ENCODE results near the gene DOCK10.
"Not testable (repeated sequence)": the region's sequence is repeated elsewhere in the genome, so short reads cannot be mapped to it uniquely, and the experiment has no call there.

DNA sequence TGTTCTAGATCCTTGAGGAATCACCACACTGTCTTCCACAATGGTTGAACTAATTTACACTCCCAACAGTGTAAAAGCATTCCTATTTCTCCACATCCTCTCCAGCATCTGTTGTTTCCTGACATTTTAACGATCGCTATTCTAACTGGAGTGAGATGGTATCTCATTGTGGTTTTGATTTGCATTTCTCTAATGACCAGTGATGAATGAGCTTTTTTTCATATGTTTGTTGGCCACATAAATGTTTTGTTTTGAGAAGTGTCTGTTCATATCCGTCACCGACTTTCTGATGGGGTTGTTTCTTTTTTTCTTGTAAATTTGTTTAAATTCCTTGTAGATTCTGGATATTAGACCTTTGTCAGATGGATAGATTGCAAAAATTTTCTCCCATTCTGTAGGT is 5.2 kb upstream of the DOCK10 start:
- TF ChIP-seq, protein P1, sequence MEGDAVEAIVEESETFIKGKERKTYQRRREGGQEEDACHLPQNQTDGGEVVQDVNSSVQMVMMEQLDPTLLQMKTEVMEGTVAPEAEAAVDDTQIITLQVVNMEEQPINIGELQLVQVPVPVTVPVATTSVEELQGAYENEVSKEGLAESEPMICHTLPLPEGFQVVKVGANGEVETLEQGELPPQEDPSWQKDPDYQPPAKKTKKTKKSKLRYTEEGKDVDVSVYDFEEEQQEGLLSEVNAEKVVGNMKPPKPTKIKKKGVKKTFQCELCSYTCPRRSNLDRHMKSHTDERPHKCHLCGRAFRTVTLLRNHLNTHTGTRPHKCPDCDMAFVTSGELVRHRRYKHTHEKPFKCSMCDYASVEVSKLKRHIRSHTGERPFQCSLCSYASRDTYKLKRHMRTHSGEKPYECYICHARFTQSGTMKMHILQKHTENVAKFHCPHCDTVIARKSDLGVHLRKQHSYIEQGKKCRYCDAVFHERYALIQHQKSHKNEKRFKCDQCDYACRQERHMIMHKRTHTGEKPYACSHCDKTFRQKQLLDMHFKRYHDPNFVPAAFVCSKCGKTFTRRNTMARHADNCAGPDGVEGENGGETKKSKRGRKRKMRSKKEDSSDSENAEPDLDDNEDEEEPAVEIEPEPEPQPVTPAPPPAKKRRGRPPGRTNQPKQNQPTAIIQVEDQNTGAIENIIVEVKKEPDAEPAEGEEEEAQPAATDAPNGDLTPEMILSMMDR (optimal IDR thresholded peaks at IDR 0.05 in 1 of 3, IDR thresholded peaks at IDR 0.05 in 1 of 3, conservative IDR thresholded peaks at IDR 0.05 in 1 of 3; ENCODE audit: extremely low read depth in 1 of 3, insufficient read depth in 2 of 3, low read length in 3 of 3) = not testable (repeated sequence)
- not testable (repeated sequence) for TF ChIP-seq EZH2 (IDR thresholded peaks at IDR 0.05; ENCODE audit: low read length)
